Fibroblast of lung (primary cell): Measurements from ENCODE around the gene DIP2A. TPM values are rescaled to one million over a fixed set of nuclear protein-coding genes. Genes with fewer than 3 reads are reported as not detected.
A peak's percentile ranks its signal among the peaks of the same experiment; 100 is the strongest.

Experiments used
- DNase-seq, 2 donors: peaks; one replicate each; pipeline versions ENCODE4 v3.0.0 to v3.0.0-alpha.2; 2010; ENCODE audit warnings: low read depth in 2 of 2
- H2AFZ ChIP-seq: 2 replicates; pipeline ENCODE4 v1.5.1; 2012; ENCODE audit warnings: low read length, control low read depth, inconsistent platforms
- H3K27ac ChIP-seq: 2 replicates; pipeline ENCODE4 v1.5.1; 2011; ENCODE audit warnings: low read length, control low read depth; ENCODE audit not compliant: insufficient read depth
- H3K27me3 ChIP-seq: 2 replicates; pipeline ENCODE4 v1.5.1; 2011; ENCODE audit warnings: mild to moderate bottlenecking, low read length; ENCODE audit not compliant: control insufficient read depth, insufficient read depth
- H3K36me3 ChIP-seq: 2 replicates; pipeline ENCODE4 v1.5.1; 2011; ENCODE audit warnings: low read length; ENCODE audit not compliant: control insufficient read depth, insufficient read depth
- H3K4me1 ChIP-seq: 2 replicates; pipeline ENCODE4 v1.5.1; 2011; ENCODE audit warnings: low read length; ENCODE audit not compliant: control insufficient read depth, insufficient read depth; ENCODE audit errors: extremely low read depth
- H3K4me2 ChIP-seq: 2 replicates; pipeline ENCODE4 v1.5.1; 2011; ENCODE audit warnings: low read length, control low read depth; ENCODE audit not compliant: insufficient read depth; ENCODE audit errors: extremely low read depth
- H3K4me3 ChIP-seq, 4 experiments: fragments of 200-600 bp in 1 of 4; sonication (generic) in 1 of 4; replicated peaks in 1 of 4; 2 replicates each; pipeline ENCODE4 v1.5.1; 2011 to 2016; ENCODE audit warnings: low read length in 4 of 4, low read depth in 3 of 4, mild to moderate bottlenecking in 3 of 4, control low read depth in 2 of 4, inconsistent platforms in 1 of 4, mixed read lengths in 1 of 4; ENCODE audit not compliant: insufficient read depth in 1 of 4; ENCODE audit errors: control extremely low read depth in 1 of 4
- H3K79me2 ChIP-seq: 2 replicates; pipeline ENCODE4 v1.5.1; 2012; ENCODE audit warnings: mild to moderate bottlenecking, low read length, inconsistent platforms; ENCODE audit not compliant: control insufficient read depth, insufficient read depth
- H3K9ac ChIP-seq: 2 replicates; pipeline ENCODE4 v1.5.1; 2011; ENCODE audit warnings: mild to moderate bottlenecking, low read length, control low read depth; ENCODE audit not compliant: insufficient read depth
- H3K9me3 ChIP-seq: 2 replicates; pipeline ENCODE4 v1.5.1; 2012; ENCODE audit warnings: low read depth, low read length; ENCODE audit not compliant: control insufficient read depth, insufficient read depth
- H4K20me1 ChIP-seq: 2 replicates; pipeline ENCODE4 v1.5.1; 2011; ENCODE audit warnings: low read length; ENCODE audit not compliant: control insufficient read depth, insufficient read depth; ENCODE audit errors: extremely low read depth
- CTCF ChIP-seq, 2 donors: IDR thresholded peaks in 1 of 2; conservative IDR thresholded peaks in 1 of 2; 1 replicate in 1 of 2; 2 replicates in 1 of 2; pipeline ENCODE4 v1.5.1; 2011 to 2012; ENCODE audit warnings: low read length in 2 of 2, control low read depth in 1 of 2, inconsistent platforms in 1 of 2, low read depth in 1 of 2, mild to moderate bottlenecking in 1 of 2
- EZH2 ChIP-seq: IDR thresholded peaks from 2 replicates; pipeline ENCODE4 v1.5.1; 2012; ENCODE audit warnings: low read length, control low read depth, mild to moderate bottlenecking; ENCODE audit errors: missing control alignments
- polyA plus RNA-seq, 2 donors: library from polyadenylated mRNA; depleted of rRNA in 1 of 2; stranded (reverse) in 1 of 2; unstranded in 1 of 2; fragments of >200 nt; gene quantifications; 2 replicates each; pipeline ENCODE4 v1.2.1, GENCODE V29; 2011 to 2012; ENCODE audit warnings: missing spikeins in 1 of 2
- total RNA-seq: library from RNA; depleted of rRNA; stranded (reverse); fragments of >200 nt; gene quantifications from 2 replicates; pipeline ENCODE4 v1.2.1, GENCODE V29; 2014

Gene DIP2A
- total and polyA plus RNA-seq, 2 donors (not counting 1 experiment from before 2014, with no cell fraction given): 16.3 to 21.1 TPM

- no peaks in the 10 kb centered on the region for H3K27me3 ChIP-seq
- no peaks in the 10 kb centered on the region for H3K9me3 ChIP-seq
- no peak overlapping the region for H3K4me2 ChIP-seq
- no peaks in the 10 kb centered on the region for H4K20me1 ChIP-seq
- DNase-seq: no peak
- no peak overlapping the region for H3K9ac ChIP-seq
- peaks cover 2% of the 10 kb centered on the region for H3K4me1 ChIP-seq
- no peaks in the 10 kb centered on the region for H3K36me3 ChIP-seq
- H3K4me3 ChIP-seq: no peak overlapping the region
- no peak overlapping the region for H2AFZ ChIP-seq
- no peaks in the 10 kb centered on the region for H3K79me2 ChIP-seq
- H3K27ac ChIP-seq: no peak overlapping the region
- TF ChIP-seq EZH2 (no peak), CTCF (conservative IDR thresholded peaks at IDR 0.05 in 1 of 2, IDR thresholded peaks at IDR 0.05 in 1 of 2; ENCODE audit: low read depth in 1 of 2, low read length in 2 of 2) (no peak)
Observed at GRCh38 chr21:46597031-46597430, 138.3 kb downstream of the DIP2A start.

- Histone ChIP-seq H3K27me3 (no peaks in the 10 kb centered on the region), H3K4me1 (peaks cover 2% of the 10 kb centered on the region), H3K4me3 (no peak overlapping the region), H2AFZ (no peak overlapping the region), H3K9ac (no peak overlapping the region), H4K20me1 (no peaks in the 10 kb centered on the region), H3K27ac (no peak overlapping the region), H3K4me2 (no peak overlapping the region), H3K9me3 (no peaks in the 10 kb centered on the region), H3K36me3 (no peaks in the 10 kb centered on the region), H3K79me2 (no peaks in the 10 kb centered on the region)
- TF ChIP-seq CTCF (conservative IDR thresholded peaks at IDR 0.05 in 1 of 2, IDR thresholded peaks at IDR 0.05 in 1 of 2; ENCODE audit: low read depth in 1 of 2, low read length in 2 of 2) (no peak), EZH2 (no peak)
- no peak for DNase-seq
Observed at GRCh38 chr21:46597896-46598343, 139.2 kb downstream of the DIP2A start.

GRCh38 chr21:46598581-46599572 lies 140.2 kb downstream of the DIP2A start:
- Histone ChIP-seq H3K4me1 (peaks cover 2% of the 10 kb centered on the region), H4K20me1 (no peaks in the 10 kb centered on the region), H3K79me2 (no peaks in the 10 kb centered on the region), H3K4me3 (no peak overlapping the region), H3K4me2 (peak overlapping the region; percentile 37), H3K9ac (no peak overlapping the region), H3K36me3 (no peaks in the 10 kb centered on the region), H3K27ac (no peak overlapping the region), H3K9me3 (no peaks in the 10 kb centered on the region), H2AFZ (no peak overlapping the region), H3K27me3 (no peaks in the 10 kb centered on the region)
- peak; percentile 81 to 94 for DNase-seq
- no peak for TF ChIP-seq CTCF (conservative IDR thresholded peaks at IDR 0.05 in 1 of 2, IDR thresholded peaks at IDR 0.05 in 1 of 2; ENCODE audit: low read depth in 1 of 2, low read length in 2 of 2)
- TF ChIP-seq EZH2: no peak
